Smooth muscle cell (in vitro differentiated cells): ENCODE results near the gene KY. TPM values are rescaled to one million over a fixed set of nuclear protein-coding genes. Genes with fewer than 3 reads are reported as not detected.

ENCODE experiments used
- DNase-seq: peaks from one replicate; lab custom pipeline; 2025; ENCODE audit not compliant: unreplicated experiment; lab: John Stamatoyannopoulos, UW
- H2AFZ ChIP-seq: fragments of 200-600 bp; sonication (generic); 2 replicates; pipeline ENCODE4 v1.6.0; 2016; ENCODE audit warnings: antibody characterized with exemption, low read depth, mild to moderate bottlenecking
- H3F3A ChIP-seq: fragments of 200-600 bp; sonication (generic); 2 replicates; pipeline ENCODE4 v1.6.0; 2017; ENCODE audit warnings: antibody characterized with exemption, low read depth
- H3K27ac ChIP-seq: fragments of 200-600 bp; sonication (generic); 2 replicates; pipeline ENCODE4 v1.5.1; 2016; ENCODE audit warnings: low read depth, mild to moderate bottlenecking
- H3K27me3 ChIP-seq: fragments of 200-600 bp; sonication (generic); 2 replicates; pipeline ENCODE4 v1.6.1; 2016; ENCODE audit warnings: low read depth, mild to moderate bottlenecking
- H3K36me3 ChIP-seq: fragments of 200-600 bp; sonication (generic); 2 replicates; pipeline ENCODE4 v1.5.1; 2016; ENCODE audit warnings: low read depth
- H3K4me1 ChIP-seq: fragments of 200-600 bp; sonication (generic); 2 replicates; pipeline ENCODE4 v1.5.1; 2016; ENCODE audit warnings: low read depth
- H3K4me2 ChIP-seq: fragments of 200-600 bp; sonication (generic); 2 replicates; pipeline ENCODE4 v1.6.0; 2016; ENCODE audit warnings: mild to moderate bottlenecking
- H3K4me3 ChIP-seq: fragments of 200-600 bp; sonication (generic); 2 replicates; pipeline ENCODE4 v1.5.1; 2016; ENCODE audit warnings: mild to moderate bottlenecking
- H3K79me2 ChIP-seq: fragments of 200-600 bp; sonication (generic); 2 replicates; pipeline ENCODE4 v1.6.0; 2016; ENCODE audit warnings: low read depth, mild to moderate bottlenecking
- H3K9ac ChIP-seq: fragments of 200-600 bp; sonication (generic); 2 replicates; pipeline ENCODE4 v1.6.0; 2016; ENCODE audit warnings: low read depth
- H3K9me3 ChIP-seq: fragments of 200-600 bp; sonication (generic); replicated peaks from 2 replicates; pipeline ENCODE4 v1.5.1; 2016; ENCODE audit warnings: low read depth
- H4K20me1 ChIP-seq: fragments of 200-600 bp; sonication (generic); 2 replicates; pipeline ENCODE4 v1.6.0; 2016; ENCODE audit warnings: low read depth
- CTCF ChIP-seq: fragments of 200-600 bp; sonication (generic); IDR thresholded peaks from 2 replicates; pipeline ENCODE4 v1.5.1; 2017; ENCODE audit warnings: borderline replicate concordance, mild to moderate bottlenecking, antibody characterized with exemption; ENCODE audit not compliant: insufficient read depth, poor library complexity, severe bottlenecking
- WGBS: methylation state at CpG from one replicate; pipeline ENCODE4 v1.1.7; 2016; ENCODE audit warnings: low lambda C conversion rate; 5-methylcytosine and 5-hydroxymethylcytosine counted together
- polyA plus RNA-seq: library from polyadenylated mRNA; unstranded; fragments of >200 nt; fragmentation: Nextera tagmentation; extraction: Ambion mirVana; gene quantifications from 2 replicates; pipeline ENCODE4 v1.2.1, GENCODE V29; 2016
- total RNA-seq: library from RNA; depleted of rRNA; stranded (reverse); fragments of >200 nt; gene quantifications from 2 replicates; pipeline ENCODE4 v1.2.3, GENCODE V29; 2014

KY gene
- total and polyA plus RNA-seq, 2 experiments from 2014 or later: 0.07 to 0.09 TPM

GRCh38 chr3:134666052-134666451 is 15.2 kb upstream of the KY start:
- TF ChIP-seq CTCF: no peak
- H3K4me1 ChIP-seq: no peaks in the 10 kb centered on the region
- 88% methylated on average over 7 of the region's 7 CpGs for WGBS
- H2AFZ ChIP-seq: no peak overlapping the region
- DNase-seq: no peak
- no peaks in the 10 kb centered on the region for H3K36me3 ChIP-seq
- no peaks in the 10 kb centered on the region for H3K9me3 ChIP-seq
- H3K9ac ChIP-seq: no peak overlapping the region
- H3K27me3 ChIP-seq: no peaks in the 10 kb centered on the region
- H3K27ac ChIP-seq: no peak overlapping the region
- H3F3A ChIP-seq: no peaks in the 10 kb centered on the region
- no peak overlapping the region for H3K4me3 ChIP-seq
- H3K4me2 ChIP-seq: no peak overlapping the region
- no peaks in the 10 kb centered on the region for H4K20me1 ChIP-seq
- H3K79me2 ChIP-seq: no peaks in the 10 kb centered on the region

- H3K4me2 ChIP-seq: no peak overlapping the region
- no peak overlapping the region for H3K9ac ChIP-seq
- WGBS: 78% methylated on average over 6 of the region's 6 CpGs
- TF ChIP-seq CTCF: no peak
- H4K20me1 ChIP-seq: no peaks in the 10 kb centered on the region
- H3K79me2 ChIP-seq: no peaks in the 10 kb centered on the region
- no peaks in the 10 kb centered on the region for H3K4me1 ChIP-seq
- no peak for DNase-seq
- no peaks in the 10 kb centered on the region for H3K27me3 ChIP-seq
- no peak overlapping the region for H3K27ac ChIP-seq
- H3K36me3 ChIP-seq: no peaks in the 10 kb centered on the region
- H3F3A ChIP-seq: no peaks in the 10 kb centered on the region
- H3K9me3 ChIP-seq: no peaks in the 10 kb centered on the region
- H3K4me3 ChIP-seq: no peak overlapping the region
- H2AFZ ChIP-seq: no peak overlapping the region
These were observed 14.4 kb upstream of the KY start for GRCh38 chr3:134665243-134665642.

GRCh38 chr3:134663721-134664456 is 13.1 kb upstream of the KY start:
- TF ChIP-seq CTCF: no peak
- Histone ChIP-seq H3K27me3 (peaks cover under 1% of the 10 kb centered on the region), H4K20me1 (no peaks in the 10 kb centered on the region), H3K36me3 (no peaks in the 10 kb centered on the region), H2AFZ (no peak overlapping the region), H3K4me2 (no peak overlapping the region), H3K9ac (no peak overlapping the region), H3K79me2 (no peaks in the 10 kb centered on the region), H3K9me3 (no peaks in the 10 kb centered on the region), H3F3A (no peaks in the 10 kb centered on the region), H3K27ac (no peak overlapping the region), H3K4me3 (no peak overlapping the region), H3K4me1 (no peaks in the 10 kb centered on the region)
- 63% methylated on average over 7 of the region's 7 CpGs for WGBS
- DNase-seq: no peak

GRCh38 chr3:134660046-134660441 is 9.2 kb upstream of the KY start:
- no peaks in the 10 kb centered on the region for H3F3A ChIP-seq
- 92% methylated on average over 5 of the region's 5 CpGs for WGBS
- no peak for DNase-seq

More at GRCh38 chr3:134660046-134660441, 9.2 kb upstream of the KY start:
- Histone ChIP-seq H3K79me2 (no peaks in the 10 kb centered on the region), H4K20me1 (no peaks in the 10 kb centered on the region), H3K4me2 (no peak overlapping the region), H3K36me3 (no peaks in the 10 kb centered on the region), H3K9ac (no peak overlapping the region), H3K4me3 (no peak overlapping the region), H2AFZ (no peak overlapping the region), H3K27ac (no peak overlapping the region), H3K4me1 (no peaks in the 10 kb centered on the region), H3K9me3 (no peaks in the 10 kb centered on the region), H3K27me3 (peaks cover 13% of the 10 kb centered on the region)
- no peak for TF ChIP-seq CTCF
